Measurements from ENCODE around the gene CAPN12.

Gene CAPN12

GRCh38 chr19:38705197-38706019 lies 38.9 kb downstream of the CAPN12 start:
- Histone ChIP-seq H3K4me3 (ENCODE audit: low read depth, low read length) (no peak overlapping the region), H3K27me3 (ENCODE audit: control insufficient read depth, insufficient read depth, low read length) (no peaks in the 10 kb centered on the region), H2AFZ (no peak overlapping the region), H3K36me3 (ENCODE audit: control insufficient read depth, insufficient read depth, low read length) (no peaks in the 10 kb centered on the region), H3K9ac (no peak overlapping the region), H3K4me1 (peaks cover 7% of the 10 kb centered on the region), H3K4me2 (ENCODE audit: low read length) (no peak overlapping the region), H3K79me2 (peaks cover 8% of the 10 kb centered on the region), H3K27ac (no peak overlapping the region), H3K9me3 (ENCODE audit: control insufficient read depth, low read length) (no peaks in the 10 kb centered on the region)
- TF ChIP-seq CTCF (IDR thresholded peaks at IDR 0.05) = no peak

GRCh38 chr19:38704488-38705026 lies 39.7 kb downstream of the CAPN12 start:
- Histone ChIP-seq H3K27ac (no peak overlapping the region), H3K9ac (no peak overlapping the region), H3K36me3 (ENCODE audit: control insufficient read depth, insufficient read depth, low read length) (no peaks in the 10 kb centered on the region), H3K27me3 (ENCODE audit: control insufficient read depth, insufficient read depth, low read length) (no peaks in the 10 kb centered on the region), H3K9me3 (ENCODE audit: control insufficient read depth, low read length) (no peaks in the 10 kb centered on the region), H2AFZ (no peak overlapping the region), H3K4me3 (ENCODE audit: low read depth, low read length) (no peak overlapping the region), H3K79me2 (peaks cover 8% of the 10 kb centered on the region), H3K4me2 (ENCODE audit: low read length) (no peak overlapping the region), H3K4me1 (peaks cover 13% of the 10 kb centered on the region)
- TF ChIP-seq CTCF (IDR thresholded peaks at IDR 0.05) = no peak

GRCh38 chr19:38703509-38703908 lies 40.8 kb downstream of the CAPN12 start:
- Histone ChIP-seq H3K9me3 (ENCODE audit: control insufficient read depth, low read length) (no peaks in the 10 kb centered on the region), H3K27me3 (ENCODE audit: control insufficient read depth, insufficient read depth, low read length) (no peaks in the 10 kb centered on the region), H3K27ac (no peak overlapping the region), H3K4me2 (ENCODE audit: low read length) (no peak overlapping the region), H3K36me3 (ENCODE audit: control insufficient read depth, insufficient read depth, low read length) (no peaks in the 10 kb centered on the region), H2AFZ (no peak overlapping the region), H3K79me2 (peaks cover 13% of the 10 kb centered on the region), H3K4me3 (ENCODE audit: low read depth, low read length) (no peak overlapping the region), H3K4me1 (peaks cover 23% of the 10 kb centered on the region), H3K9ac (no peak overlapping the region)
- no peak for TF ChIP-seq CTCF (IDR thresholded peaks at IDR 0.05)

GRCh38 chr19:38702278-38702677 lies 42.0 kb downstream of the CAPN12 start:
- H3K4me2 ChIP-seq (ENCODE audit: low read length) = no peak overlapping the region
- H3K79me2 ChIP-seq = peaks cover 26% of the 10 kb centered on the region
- no peaks in the 10 kb centered on the region for H3K9me3 ChIP-seq (ENCODE audit: control insufficient read depth, low read length)
- no peak for TF ChIP-seq CTCF (IDR thresholded peaks at IDR 0.05)
- no peak overlapping the region for H3K4me3 ChIP-seq (ENCODE audit: low read depth, low read length)
- no peaks in the 10 kb centered on the region for H3K36me3 ChIP-seq (ENCODE audit: control insufficient read depth, insufficient read depth, low read length)
- no peak overlapping the region for H2AFZ ChIP-seq
- H3K9ac ChIP-seq = no peak overlapping the region
- no peaks in the 10 kb centered on the region for H3K27me3 ChIP-seq (ENCODE audit: control insufficient read depth, insufficient read depth, low read length)
- H3K27ac ChIP-seq = no peak overlapping the region
- peaks cover 35% of the 10 kb centered on the region for H3K4me1 ChIP-seq
